GM10266 (cell line): ENCODE results near the gene DNHD1.
A peak's percentile ranks its signal among the peaks of the same experiment; 100 is the strongest.

Experiments used
- DNase-seq: peaks from one replicate; pipeline ENCODE4 v3.0.0; 2012; ENCODE audit errors: extremely low spot score
- TF ChIP-seq, protein P1 (sequence below): IDR thresholded peaks from 2 replicates; pipeline ENCODE4 v1.5.1; 2012; ENCODE audit warnings: mild to moderate bottlenecking, low read depth; ENCODE audit not compliant: control insufficient read depth, insufficient read depth; ENCODE audit errors: missing control alignments

Gene DNHD1

DNA sequence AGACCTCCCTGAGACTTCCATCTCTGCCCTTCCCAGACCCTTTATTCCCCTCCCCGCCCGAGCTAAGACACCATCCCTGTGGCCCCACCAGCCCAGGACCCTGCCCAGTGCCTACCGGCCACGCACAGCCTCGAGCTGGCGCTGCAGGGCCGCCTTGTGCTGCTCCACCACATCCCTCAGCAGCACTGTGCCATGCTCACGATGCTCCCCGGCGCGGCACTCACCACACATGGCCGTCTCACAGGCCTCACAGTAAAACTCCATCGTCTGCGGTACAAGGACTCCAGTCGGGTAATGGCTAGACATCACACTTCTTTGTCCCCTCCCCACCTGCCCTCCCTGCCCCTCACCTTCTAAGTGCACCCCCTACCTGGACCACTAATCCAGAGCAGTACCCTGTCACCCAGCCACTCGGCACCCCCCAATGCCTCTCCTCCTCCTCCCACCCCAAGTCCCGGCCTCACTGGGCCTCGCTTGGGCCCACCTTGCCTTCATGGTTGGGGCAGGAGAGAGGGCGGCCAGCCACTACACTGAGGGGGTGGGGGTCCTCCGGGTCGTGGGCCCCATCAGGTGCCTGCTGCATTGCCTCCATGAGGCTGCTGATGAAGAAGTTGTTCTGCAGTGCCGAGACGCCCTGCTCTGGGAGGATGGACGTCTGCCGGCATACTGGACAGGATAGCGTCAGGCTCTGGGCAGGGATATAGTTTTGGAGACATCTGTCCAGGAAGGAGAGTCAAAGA lies 39.3 kb upstream of the DNHD1 start:
- DNase-seq: no peak
- TF ChIP-seq, protein P1, sequence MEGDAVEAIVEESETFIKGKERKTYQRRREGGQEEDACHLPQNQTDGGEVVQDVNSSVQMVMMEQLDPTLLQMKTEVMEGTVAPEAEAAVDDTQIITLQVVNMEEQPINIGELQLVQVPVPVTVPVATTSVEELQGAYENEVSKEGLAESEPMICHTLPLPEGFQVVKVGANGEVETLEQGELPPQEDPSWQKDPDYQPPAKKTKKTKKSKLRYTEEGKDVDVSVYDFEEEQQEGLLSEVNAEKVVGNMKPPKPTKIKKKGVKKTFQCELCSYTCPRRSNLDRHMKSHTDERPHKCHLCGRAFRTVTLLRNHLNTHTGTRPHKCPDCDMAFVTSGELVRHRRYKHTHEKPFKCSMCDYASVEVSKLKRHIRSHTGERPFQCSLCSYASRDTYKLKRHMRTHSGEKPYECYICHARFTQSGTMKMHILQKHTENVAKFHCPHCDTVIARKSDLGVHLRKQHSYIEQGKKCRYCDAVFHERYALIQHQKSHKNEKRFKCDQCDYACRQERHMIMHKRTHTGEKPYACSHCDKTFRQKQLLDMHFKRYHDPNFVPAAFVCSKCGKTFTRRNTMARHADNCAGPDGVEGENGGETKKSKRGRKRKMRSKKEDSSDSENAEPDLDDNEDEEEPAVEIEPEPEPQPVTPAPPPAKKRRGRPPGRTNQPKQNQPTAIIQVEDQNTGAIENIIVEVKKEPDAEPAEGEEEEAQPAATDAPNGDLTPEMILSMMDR: no peak

DNA sequence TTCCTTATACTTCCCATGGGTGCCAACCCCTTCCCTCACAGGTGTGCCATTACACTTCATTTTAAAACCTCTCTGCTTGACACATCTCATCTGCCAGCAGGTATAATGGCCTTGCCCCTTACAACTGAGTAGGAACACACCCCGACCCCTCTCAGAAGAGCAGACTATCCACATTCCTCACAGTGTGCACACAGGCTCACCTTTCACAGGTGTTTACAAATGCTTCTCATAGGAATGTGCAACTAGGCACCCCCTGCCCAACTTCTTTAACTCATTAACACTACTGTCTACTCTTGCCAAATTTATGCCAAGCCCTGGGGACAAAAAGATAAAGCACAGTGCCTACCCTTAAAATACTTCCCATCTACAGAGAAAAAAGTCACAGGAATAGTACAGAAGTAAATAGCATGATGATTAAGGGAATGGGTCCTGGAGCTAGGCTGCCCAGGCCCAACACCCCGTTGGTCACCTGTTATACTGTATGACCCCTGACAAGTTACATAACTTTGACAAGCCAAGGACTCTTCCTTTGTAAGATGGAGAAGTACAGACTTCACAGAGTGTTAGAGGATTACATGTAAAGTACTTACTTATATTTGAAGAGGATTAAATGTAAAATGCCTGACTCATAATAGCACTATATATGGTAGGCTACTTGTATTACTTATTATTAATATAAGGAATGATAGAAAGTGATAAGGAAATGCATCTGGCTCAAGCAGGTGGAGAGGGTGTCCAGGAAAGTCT lies 38.6 kb upstream of the DNHD1 start:
- TF ChIP-seq, protein P1: no peak
- DNase-seq: no peak

DNA sequence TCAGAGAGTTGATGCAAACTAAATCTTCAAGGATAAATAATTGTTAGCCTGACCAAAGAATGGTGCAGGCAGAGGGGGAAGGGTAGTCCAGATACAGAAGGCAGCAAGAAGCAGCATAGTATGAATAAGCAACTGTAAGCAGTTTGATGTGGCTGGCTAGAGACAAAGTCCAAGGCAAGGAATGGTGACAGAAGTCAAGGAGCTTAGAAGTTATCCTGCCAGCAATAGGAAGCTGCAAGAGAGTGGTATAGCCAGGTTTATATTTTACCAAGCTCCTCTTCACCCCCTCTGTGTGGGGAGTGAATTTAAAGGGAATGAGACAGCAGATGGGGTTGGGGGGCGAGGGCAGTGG lies 38.0 kb upstream of the DNHD1 start:
- no peak for DNase-seq
- TF ChIP-seq, protein P1: no peak

DNA sequence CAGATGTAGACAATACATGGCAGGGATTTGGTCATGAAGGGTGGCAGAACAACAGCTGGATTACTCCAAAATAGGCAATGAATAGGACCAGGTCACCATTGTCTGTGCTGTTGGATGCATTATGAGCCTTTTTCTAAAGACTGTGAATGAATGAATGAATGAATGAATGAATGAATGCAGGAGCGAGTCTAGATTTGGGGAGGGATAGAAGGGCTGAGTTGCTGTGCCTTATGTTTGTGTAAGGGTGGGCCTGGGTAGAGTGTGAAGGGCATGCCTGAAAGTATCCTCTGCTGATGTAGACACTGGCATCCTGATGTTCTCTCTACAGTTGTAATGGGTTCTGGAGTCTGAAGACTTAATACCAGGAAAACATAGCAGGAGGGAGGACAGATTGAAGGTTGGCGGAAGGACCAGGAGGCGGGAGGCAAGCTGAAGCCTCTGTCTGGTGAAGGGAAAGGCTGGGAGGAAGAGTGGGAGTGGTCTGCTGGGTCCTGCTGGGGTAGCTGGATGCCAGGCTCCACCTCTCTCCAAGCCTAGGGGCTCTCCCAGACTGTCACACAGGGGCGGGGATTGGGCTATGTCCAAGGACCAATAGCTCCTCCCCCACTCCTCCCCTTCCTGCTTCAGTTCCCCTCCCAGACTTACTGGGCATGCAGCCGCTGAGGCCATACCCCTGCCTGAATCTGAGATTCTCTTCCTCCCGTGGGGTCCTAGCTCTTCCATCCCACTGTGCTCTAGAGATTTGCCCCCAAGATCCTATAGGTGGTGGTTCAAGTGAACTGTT lies 28.2 kb upstream of the DNHD1 start:
- DNase-seq: peak; percentile 95
- TF ChIP-seq, protein P1: no peak

DNA sequence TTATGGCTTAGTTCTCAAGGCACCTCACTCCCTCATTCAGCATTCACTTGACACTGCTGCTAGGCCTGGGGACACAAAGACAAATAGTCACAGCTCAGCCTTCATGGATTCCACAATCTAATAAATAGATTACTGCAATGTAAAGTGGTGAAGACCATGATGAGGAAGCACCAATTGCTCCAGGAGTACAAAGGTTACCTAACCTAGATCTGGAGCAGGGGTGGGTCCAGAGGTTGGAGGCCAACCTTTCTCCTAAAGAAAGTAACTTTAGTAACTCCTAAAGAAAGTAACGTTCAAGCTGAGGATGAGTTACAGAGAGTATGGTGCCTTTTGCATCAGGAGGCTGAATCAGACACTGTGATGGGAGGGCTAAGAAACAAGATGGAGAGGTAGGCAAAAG lies 27.5 kb upstream of the DNHD1 start:
- no peak for DNase-seq

DNA sequence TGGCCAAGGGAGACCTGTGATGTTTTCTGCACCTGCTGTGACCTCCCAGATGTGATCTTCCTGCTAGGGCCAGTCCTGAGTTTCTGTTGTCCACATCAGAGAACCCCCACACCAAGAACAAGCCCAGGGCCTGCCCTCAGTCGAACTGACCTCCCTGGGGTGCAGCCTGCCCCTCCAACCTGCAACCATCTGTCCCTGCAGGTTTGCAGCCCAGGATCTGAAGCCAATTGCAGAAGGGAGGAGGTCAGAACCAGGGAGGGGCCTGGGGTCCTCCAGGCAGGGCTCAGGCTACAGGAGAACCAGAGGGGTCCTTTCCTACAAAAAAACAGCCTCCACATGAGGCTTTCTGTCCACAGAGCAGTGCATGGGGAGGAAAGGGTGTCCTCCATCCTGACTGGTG lies 24.1 kb upstream of the DNHD1 start:
- no peak for DNase-seq
- TF ChIP-seq, protein P1: no peak

More for the DNA sequence above, 27.5 kb upstream of the DNHD1 start:
- TF ChIP-seq, protein P1: no peak
